Caki2 (cell line): Measurements from ENCODE around the gene TSPAN4. TPM values are rescaled to one million over a fixed set of nuclear protein-coding genes. Genes with fewer than 3 reads are reported as not detected.

ENCODE experiments used
- DNase-seq: peaks from one replicate; pipeline ENCODE4 v3.0.0-alpha.2; 2015; ENCODE audit warnings: low read depth
- in situ Hi-C: cut with HindIII; loops from 2 replicates; pipeline ENCODE4 v1.10.0; 2016; ENCODE audit warnings: low sequenced_read_pairs, low pct_unique_long_range_greater_than_20kb, mixed read lengths
- total RNA-seq: library from RNA; depleted of rRNA; stranded (reverse); fragments of >200 nt; shearing (Covaris generic); gene quantifications from 2 replicates; pipeline ENCODE4 v1.2.3, GENCODE V29; 2014; ENCODE audit warnings: low replicate concordance

TSPAN4 gene
- total RNA-seq, 1 experiment from 2014 or later: 250 TPM

DNA sequence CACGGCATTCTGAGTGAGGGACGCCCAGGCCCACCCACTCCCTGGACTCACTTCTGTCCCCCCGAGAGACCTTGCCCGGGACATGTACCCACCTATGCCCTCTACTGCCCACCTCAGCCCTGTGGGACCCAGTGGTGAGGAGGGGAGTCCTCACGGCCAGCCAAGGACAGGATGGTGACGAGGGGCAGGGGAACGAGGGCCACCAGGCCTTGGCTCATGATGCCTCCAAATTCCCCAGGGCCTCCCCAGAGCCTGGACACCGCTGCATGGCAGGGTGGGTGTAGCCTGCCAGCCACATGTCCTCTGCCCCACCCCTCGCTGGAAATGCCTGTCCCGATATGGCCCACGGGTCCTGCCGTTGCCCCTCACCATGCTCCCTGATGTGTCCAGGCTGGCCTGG, 26.1 kb downstream of the TSPAN4 start:
- no peak for DNase-seq
- in situ Hi-C loops: no loop called here

- in situ Hi-C loops: no loop called here
- DNase-seq: no peak
Measured at GRCh38 chr11:869399-870126, 26.9 kb downstream of the TSPAN4 start.

- DNase-seq: no peak
- in situ Hi-C loops: no loop called here
Measured at GRCh38 chr11:870127-870413, 27.4 kb downstream of the TSPAN4 start.

DNA sequence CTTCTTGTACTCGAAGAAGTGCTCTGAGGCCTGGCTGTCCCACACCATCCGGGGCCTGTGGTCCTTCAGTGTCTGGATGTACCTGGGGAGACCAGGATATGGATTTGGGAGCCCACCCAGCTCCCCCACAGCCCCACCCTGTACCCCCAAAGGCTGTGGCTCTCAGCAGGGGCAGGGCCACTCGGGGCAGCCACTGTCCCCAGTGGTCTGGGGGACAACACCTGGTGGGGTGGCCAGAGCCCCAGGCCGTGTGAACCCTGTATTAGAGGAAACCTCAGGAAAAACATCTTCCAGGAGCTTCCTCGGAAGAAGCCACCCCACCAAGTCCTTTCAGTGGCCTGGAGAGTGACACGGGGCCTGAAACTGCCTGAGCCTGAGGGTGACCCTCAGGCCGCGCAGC, 27.8 kb downstream of the TSPAN4 start:
- no peak for DNase-seq
- in situ Hi-C loops: no loop called here

- DNase-seq: no peak
- in situ Hi-C loops: no loop called here
Measured at GRCh38 chr11:871472-871871, 28.8 kb downstream of the TSPAN4 start.

DNA sequence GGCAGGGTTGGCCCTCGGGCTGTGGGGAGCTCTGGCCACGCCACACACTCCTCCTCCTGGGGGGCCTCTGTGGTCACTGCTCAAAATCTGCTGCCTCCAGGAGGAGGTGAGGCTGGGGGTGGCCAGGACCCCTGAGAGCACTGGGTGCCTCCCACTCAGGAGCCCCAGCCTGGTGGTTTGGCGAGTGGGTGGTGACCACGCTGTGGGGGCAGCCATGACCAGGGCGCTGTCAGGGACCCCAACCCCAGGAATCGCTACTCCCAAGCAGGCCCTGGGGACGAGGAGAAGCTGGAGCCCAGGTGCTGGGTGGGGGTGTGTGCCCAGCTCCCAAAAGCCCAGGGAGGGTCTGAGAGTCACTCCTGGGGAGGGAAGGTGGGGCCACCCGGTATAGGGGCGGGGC, 30.1 kb downstream of the TSPAN4 start:
- in situ Hi-C loops: no loop called here
- no peak for DNase-seq

- in situ Hi-C loops: no loop called here
- DNase-seq: no peak
Measured at GRCh38 chr11:873706-874105, 31.1 kb downstream of the TSPAN4 start.

- no peak for DNase-seq
- in situ Hi-C loops: no loop called here
Measured at GRCh38 chr11:875203-875602, 32.6 kb downstream of the TSPAN4 start.

- no peak for DNase-seq
- in situ Hi-C loops: no loop called here
Measured at GRCh38 chr11:875769-876301, 33.2 kb downstream of the TSPAN4 start.

DNA sequence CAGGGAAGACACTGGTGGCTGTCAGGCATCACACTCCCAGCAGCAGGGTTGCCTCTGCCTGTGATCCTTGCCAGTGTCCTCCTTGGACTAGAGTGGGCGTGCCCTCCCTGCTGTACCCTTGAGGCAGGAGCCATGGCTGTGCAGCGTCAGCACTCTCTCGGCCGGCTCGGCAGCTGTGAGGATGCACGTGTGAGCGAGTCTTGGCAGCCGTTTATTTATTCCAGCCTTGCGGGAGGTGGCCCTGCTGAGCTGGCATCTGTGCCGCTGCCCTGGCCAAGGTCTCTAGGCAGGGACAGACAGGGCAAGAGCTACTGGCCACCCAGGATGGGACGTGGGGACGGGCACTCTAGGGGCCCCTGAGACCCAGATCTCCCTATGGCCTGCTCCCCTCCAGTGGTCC, 33.9 kb downstream of the TSPAN4 start:
- in situ Hi-C loops: no loop called here
- DNase-seq: no peak

GRCh38 chr11:877565-877964, 34.9 kb downstream of the TSPAN4 start:
- in situ Hi-C loops: no loop called here
- peak; percentile 55 for DNase-seq

DNA sequence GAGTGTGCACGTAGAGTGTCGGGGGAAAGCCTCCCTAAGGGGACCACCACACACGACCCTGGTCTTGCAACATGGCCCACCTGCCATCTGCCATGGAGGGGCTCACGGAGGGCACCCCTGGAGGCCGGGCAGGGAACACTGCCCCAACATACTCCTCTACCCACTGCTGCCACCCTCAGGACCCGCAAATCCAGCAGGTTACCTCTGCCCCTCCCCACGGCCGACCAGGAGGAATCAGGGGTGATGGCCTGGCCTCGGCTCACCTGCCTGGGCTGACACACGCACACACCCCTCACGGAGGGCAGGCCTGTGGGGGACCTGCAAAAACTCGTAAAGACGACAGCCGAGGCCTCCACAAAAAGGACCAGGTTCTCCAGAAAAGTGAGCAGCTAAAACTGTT, 37.8 kb downstream of the TSPAN4 start:
- in situ Hi-C loops: no loop called here
- no peak for DNase-seq

DNA sequence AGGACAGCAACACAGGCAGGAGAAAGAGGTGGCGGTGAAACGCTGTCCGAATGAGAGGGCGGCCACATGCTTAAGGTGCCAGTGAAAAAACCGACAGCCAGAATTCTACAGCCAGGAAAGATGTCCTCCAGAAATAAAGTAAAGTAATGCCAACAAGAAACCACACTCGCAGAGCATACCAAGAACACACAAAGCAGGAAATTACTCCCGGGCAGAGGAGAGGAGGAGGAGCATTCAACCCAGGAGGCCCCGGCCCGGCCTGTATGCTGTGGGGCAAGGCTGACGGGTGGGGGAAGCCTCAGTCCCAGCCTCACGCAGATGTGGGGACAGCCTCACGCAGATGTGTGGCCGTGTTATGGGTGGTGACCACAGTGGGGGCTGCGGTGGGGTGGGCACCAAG, 39.9 kb downstream of the TSPAN4 start:
- in situ Hi-C loops: no loop called here
- no peak for DNase-seq

DNA sequence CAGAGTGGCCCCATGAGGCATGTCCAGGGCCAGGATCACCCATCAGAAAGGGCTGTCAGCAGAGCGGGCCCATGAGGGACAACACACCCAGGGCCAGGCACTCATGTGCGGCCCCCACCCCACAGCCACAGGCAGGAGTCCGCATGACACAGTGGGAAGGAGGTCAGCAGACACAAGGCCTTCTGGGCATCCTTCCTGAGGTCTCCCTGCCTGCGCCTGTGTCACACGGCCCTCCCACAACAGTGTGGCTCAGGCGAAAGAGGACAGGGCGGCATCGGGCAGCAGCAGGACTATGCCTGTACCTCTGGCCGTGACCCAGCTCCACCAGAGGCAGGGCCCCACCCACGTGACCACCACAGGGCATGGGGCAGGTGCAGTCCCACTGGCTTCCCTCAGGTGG, 40.9 kb downstream of the TSPAN4 start:
- no peak for DNase-seq
- in situ Hi-C loops: no loop called here

DNA sequence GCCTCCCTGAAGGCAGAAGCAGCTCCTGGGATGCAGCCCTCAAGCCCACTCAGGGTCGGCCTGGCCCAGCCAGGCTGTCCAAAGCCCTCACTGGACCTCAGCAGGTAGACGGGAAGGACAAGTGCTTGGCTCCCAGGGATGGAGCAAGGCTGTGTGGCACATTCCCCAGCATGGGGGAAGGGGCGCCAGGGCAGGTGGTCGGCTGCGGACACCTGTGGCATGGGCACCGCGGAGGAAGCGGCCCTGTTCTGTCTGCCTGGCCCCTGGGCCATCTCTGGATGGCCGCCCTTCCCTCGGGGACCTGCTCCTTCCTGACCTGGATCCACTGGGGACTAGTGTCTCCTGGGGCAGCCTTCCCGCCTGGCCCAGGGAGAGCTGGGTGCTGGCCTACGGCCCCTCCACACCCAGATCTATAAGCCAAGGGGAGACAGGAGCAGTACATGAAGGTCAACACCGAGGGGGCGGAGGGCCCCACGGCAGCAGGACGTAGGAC, 42.0 kb downstream of the TSPAN4 start:
- DNase-seq: no peak
- in situ Hi-C loops: no loop called here

DNA sequence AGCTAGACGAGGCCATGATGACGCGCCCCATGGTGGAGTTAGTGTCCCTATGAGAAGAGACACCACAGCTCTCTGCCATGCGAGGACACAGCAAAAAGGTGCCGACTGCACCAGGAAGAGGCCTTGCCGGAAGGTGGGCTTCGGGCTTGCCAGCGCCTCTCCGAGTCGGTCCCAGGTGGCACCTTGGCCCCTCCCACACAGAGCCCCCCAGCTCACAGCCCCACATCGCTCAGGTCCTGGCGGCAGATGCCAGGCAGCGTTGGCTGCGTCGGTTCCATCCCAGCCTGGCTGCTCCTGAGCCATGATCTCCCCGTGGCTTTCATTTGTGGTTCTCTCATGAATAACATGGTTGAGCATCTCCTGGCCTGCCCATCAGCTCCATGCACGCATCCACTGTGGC, 43.9 kb downstream of the TSPAN4 start:
- in situ Hi-C loops: no loop called here

DNA sequence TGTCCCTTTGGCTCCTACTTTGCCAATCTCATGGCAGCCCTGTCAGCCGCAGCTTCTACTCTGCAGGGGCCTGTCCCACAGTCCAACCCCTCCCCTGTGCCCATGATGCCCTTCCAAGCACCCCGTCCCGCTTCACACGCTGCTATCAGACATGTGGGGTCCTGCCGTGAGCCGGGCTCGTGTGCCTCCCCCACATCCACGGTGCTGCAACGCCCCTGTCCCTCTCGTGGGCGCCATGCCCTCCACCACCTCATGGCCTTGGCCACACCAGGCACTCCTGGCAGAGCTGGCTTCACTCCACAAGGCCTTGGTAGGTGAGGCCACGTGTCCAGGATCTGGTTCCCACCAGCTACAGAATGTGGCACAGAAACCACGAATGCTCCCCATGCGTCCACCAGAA, 44.9 kb downstream of the TSPAN4 start:
- in situ Hi-C loops: no loop called here
- DNase-seq: no peak

More for the DNA sequence above, 43.9 kb downstream of the TSPAN4 start:
- DNase-seq: no peak

- DNase-seq: no peak
- in situ Hi-C loops: no loop called here
Measured at GRCh38 chr11:888310-889212, 45.9 kb downstream of the TSPAN4 start.

DNA sequence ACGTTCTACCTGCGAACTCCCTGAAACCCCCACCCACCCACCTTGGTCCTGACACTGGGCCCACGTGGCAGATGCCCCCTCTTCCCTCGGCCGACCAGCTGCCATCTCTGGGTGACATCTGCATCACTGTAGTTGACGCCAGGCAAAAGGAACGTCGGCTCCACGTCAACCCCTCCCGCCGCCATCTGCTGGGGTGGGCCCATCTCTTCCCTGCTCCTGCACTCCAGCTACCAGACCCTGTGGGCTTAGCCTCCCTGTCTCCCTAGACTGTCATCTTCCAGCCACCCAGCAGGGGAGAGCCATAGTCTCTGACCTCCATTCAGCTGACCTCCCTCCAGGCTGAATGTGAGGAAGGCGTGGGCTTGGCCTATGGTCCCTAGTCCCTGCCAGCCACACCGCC, 46.6 kb downstream of the TSPAN4 start:
- DNase-seq: no peak
- in situ Hi-C loops: no loop called here
